GM19438 (cell line): ENCODE data around the gene POTEH.
"Not testable (repeated sequence)": the region's sequence is repeated elsewhere in the genome, so short reads cannot be mapped to it uniquely, and the experiment has no call there.

Experiments
- ATAC-seq: cut with Tn5 transposase; IDR thresholded peaks from one replicate; pipeline ENCODE4 v1.9.1; 2021; ENCODE audit warnings: low read depth; ENCODE audit not compliant: unreplicated experiment

POTEH gene

GRCh38 chr22:15731023-15731422, 41.2 kb downstream of the POTEH start:
- not testable (repeated sequence) for ATAC-seq

GRCh38 chr22:15734411-15734810, 44.6 kb downstream of the POTEH start:
- not testable (repeated sequence) for ATAC-seq

- ATAC-seq: not testable (repeated sequence)
Measured at GRCh38 chr22:15738157-15738908, 48.5 kb downstream of the POTEH start.

GRCh38 chr22:15738909-15739391, 49.1 kb downstream of the POTEH start:
- not testable (repeated sequence) for ATAC-seq

- ATAC-seq: not testable (repeated sequence)
Measured at GRCh38 chr22:15747636-15748323, 58.0 kb downstream of the POTEH start.

GRCh38 chr22:15749181-15749970, 59.5 kb downstream of the POTEH start:
- not testable (repeated sequence) for ATAC-seq

- not testable (repeated sequence) for ATAC-seq
Measured at GRCh38 chr22:15759443-15760097, 69.7 kb downstream of the POTEH start.

- ATAC-seq: not testable (repeated sequence)
Measured at GRCh38 chr22:15760388-15761150, 70.7 kb downstream of the POTEH start.

GRCh38 chr22:15761151-15761777, 71.4 kb downstream of the POTEH start:
- ATAC-seq: not testable (repeated sequence)

GRCh38 chr22:15763559-15763958, 73.7 kb downstream of the POTEH start:
- ATAC-seq: not testable (repeated sequence)
